Progenitor cell of endocrine pancreas (in vitro differentiated cells): ENCODE measurements around the gene SMAD6. TPM values are rescaled to one million over a fixed set of nuclear protein-coding genes. Genes with fewer than 3 reads are reported as not detected.

Experiments used
- DNase-seq: peaks from one replicate; pipeline ENCODE4 v3.0.0; 2021; ENCODE audit warnings: low spot score; ENCODE audit not compliant: unreplicated experiment
- H3K27ac Mint-ChIP-seq: 2 replicates; pipeline ENCODE4 v1.8.0; 2021; ENCODE audit warnings: mild to moderate bottlenecking, moderate library complexity, mixed read lengths
- H3K27me3 Mint-ChIP-seq: 2 replicates; pipeline ENCODE4 v1.8.0; 2021; ENCODE audit warnings: mixed read lengths
- H3K36me3 Mint-ChIP-seq: 2 replicates; pipeline ENCODE4 v1.8.0; 2022; ENCODE audit warnings: mixed read lengths; ENCODE audit not compliant: insufficient read depth
- H3K4me1 Mint-ChIP-seq: 2 replicates; pipeline ENCODE4 v1.8.0; 2021; ENCODE audit warnings: low read depth, mixed read lengths
- H3K4me3 Mint-ChIP-seq: 2 replicates; pipeline ENCODE4 v1.8.0; 2021; ENCODE audit warnings: low read depth, mild to moderate bottlenecking, moderate library complexity, mixed read lengths
- H3K9me3 Mint-ChIP-seq: 2 replicates; pipeline ENCODE4 v1.8.0; 2021; ENCODE audit warnings: low read depth, mixed read lengths
- total RNA-seq: library from RNA; stranded (reverse); gene quantifications from 2 replicates; pipeline ENCODE4 v1.2.1, GENCODE V29; 2021
- TF ChIP-seq, protein P1 (sequence below): fragments of 200-600 bp; sonication (generic); IDR thresholded peaks from one replicate; pipeline ENCODE4 v1.5.0; 2021; ENCODE audit warnings: antibody characterized with exemption, mild to moderate bottlenecking; ENCODE audit not compliant: unreplicated experiment

Gene SMAD6
- total RNA-seq, 1 donor from 2014 or later = 38.9 TPM

DNA sequence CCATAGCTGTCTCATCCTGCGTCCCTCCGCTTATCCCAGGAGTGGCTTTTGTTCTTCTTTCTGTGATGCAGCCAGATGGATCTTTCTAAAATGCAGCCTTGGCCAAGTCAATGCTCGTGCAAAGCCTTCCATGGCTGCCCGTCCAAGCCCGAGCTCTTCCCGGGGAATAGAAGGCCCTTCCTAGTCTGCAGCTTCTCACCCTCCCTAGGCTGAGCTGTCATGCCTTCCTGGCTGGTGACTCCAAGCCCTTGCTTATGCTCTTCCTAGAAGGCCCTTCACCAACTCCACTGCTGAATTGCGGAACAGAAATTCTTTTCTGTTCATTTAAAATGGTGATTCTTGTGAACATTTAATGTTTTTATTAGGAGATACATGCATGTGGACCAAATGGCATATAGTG lies 95.9 kb downstream of the SMAD6 start:
- Mint-ChIP-seq H3K27ac (no peak overlapping the region), H3K4me3 (no peak overlapping the region), H3K27me3 (peaks cover 5% of the 10 kb centered on the region), H3K36me3 (no peaks in the 10 kb centered on the region), H3K4me1 (peaks cover 8% of the 10 kb centered on the region), H3K9me3 (no peaks in the 10 kb centered on the region)
- DNase-seq = no peak
- TF ChIP-seq, protein P1, sequence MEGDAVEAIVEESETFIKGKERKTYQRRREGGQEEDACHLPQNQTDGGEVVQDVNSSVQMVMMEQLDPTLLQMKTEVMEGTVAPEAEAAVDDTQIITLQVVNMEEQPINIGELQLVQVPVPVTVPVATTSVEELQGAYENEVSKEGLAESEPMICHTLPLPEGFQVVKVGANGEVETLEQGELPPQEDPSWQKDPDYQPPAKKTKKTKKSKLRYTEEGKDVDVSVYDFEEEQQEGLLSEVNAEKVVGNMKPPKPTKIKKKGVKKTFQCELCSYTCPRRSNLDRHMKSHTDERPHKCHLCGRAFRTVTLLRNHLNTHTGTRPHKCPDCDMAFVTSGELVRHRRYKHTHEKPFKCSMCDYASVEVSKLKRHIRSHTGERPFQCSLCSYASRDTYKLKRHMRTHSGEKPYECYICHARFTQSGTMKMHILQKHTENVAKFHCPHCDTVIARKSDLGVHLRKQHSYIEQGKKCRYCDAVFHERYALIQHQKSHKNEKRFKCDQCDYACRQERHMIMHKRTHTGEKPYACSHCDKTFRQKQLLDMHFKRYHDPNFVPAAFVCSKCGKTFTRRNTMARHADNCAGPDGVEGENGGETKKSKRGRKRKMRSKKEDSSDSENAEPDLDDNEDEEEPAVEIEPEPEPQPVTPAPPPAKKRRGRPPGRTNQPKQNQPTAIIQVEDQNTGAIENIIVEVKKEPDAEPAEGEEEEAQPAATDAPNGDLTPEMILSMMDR = no peak

DNA sequence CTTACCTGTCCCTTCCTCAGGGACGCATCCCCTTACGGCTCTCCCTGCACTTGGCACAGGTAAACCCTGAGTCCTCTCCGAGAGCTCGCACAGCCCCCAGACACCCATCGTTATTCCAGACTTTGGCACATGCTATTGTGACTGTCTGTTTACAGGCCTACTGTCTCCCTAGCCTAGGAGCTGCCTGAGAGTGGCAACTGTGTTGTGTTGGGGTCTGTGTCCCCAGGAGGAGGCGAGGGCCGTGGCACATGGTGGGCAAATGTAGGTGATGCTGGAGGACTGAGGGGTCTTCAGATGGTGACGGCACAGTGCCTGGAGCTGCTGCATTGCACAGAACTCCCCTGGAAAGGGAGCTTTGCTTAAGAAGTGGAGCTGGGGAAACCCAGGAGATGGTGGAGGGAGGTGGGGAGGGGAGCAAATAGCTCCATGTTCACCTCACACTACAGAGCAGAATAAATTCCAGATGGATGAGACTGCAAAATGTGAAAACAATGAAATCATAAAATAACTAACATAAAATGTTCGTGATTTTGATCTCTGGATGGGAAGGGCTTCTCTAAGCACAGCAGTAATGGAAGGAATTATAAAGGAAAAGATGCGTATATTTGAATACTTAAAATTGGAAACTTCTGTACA lies 96.5 kb downstream of the SMAD6 start:
- H3K27ac Mint-ChIP-seq = no peak overlapping the region
- TF ChIP-seq, protein P1 = no peak
- H3K36me3 Mint-ChIP-seq = no peaks in the 10 kb centered on the region
- no peak overlapping the region for H3K4me3 Mint-ChIP-seq
- H3K4me1 Mint-ChIP-seq = peaks cover 11% of the 10 kb centered on the region
- peaks cover 5% of the 10 kb centered on the region for H3K27me3 Mint-ChIP-seq
- DNase-seq = no peak
- H3K9me3 Mint-ChIP-seq = no peaks in the 10 kb centered on the region

DNA sequence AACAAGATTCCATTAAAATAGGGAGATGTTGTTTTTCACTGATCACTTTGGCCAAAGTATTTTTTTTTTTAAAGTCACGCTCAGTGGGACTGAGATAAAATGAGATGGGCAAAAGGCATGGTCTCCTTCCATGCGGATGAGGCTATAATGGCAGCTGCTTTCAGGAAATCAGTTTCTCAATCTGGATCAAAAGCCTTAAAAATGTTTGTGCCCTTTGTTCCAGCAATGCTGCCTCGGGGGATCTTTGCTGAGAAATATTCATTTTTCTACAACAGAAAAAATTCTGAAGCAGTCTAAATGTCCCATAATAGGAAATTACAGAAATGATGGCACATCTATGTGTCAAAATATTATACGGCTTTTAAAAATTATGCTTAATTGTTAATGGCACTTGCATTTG lies 97.2 kb downstream of the SMAD6 start:
- H3K27ac Mint-ChIP-seq = no peak overlapping the region
- H3K27me3 Mint-ChIP-seq = peaks cover 5% of the 10 kb centered on the region
- H3K9me3 Mint-ChIP-seq = no peaks in the 10 kb centered on the region
- peaks cover 14% of the 10 kb centered on the region for H3K4me1 Mint-ChIP-seq
- TF ChIP-seq, protein P1 = no peak
- no peaks in the 10 kb centered on the region for H3K36me3 Mint-ChIP-seq
- H3K4me3 Mint-ChIP-seq = no peak overlapping the region
- no peak for DNase-seq

DNA sequence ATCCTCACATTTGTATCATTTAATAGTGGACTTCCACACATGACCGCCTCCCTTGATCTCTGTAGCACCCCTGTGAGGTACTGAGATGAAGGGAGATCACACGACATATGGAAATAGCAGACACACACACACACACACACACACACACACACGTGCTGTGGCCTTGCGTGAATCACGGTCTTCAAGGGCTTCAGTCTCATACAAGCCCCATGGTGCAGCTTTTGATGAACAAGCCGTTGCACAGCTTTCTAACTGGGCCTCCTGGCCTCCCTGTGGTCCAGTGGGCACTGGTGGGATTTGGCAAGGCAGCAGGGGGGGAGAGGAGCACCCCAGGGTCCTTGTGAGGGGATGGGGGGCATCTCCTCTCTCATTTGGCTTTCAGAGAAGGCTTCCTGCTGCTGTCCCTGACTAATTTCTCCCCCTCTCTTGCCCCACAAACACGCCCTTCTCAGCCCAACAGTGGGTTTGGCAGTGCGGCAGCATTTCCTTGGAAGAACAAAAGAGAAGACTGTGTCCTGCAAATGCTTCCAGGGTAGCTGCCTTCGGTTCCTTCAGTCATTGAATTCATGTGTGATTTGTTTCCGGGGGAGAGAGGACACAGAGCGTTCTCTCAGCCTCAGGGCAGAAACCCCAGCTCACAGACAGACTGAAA lies 98.7 kb downstream of the SMAD6 start:
- no peak for DNase-seq
- H3K27me3 Mint-ChIP-seq = peaks cover 5% of the 10 kb centered on the region
- H3K4me3 Mint-ChIP-seq = no peak overlapping the region
- H3K9me3 Mint-ChIP-seq = no peaks in the 10 kb centered on the region
- H3K36me3 Mint-ChIP-seq = no peaks in the 10 kb centered on the region
- H3K27ac Mint-ChIP-seq = no peak overlapping the region
- H3K4me1 Mint-ChIP-seq = peaks cover 14% of the 10 kb centered on the region
- TF ChIP-seq, protein P1 = no peak

DNA sequence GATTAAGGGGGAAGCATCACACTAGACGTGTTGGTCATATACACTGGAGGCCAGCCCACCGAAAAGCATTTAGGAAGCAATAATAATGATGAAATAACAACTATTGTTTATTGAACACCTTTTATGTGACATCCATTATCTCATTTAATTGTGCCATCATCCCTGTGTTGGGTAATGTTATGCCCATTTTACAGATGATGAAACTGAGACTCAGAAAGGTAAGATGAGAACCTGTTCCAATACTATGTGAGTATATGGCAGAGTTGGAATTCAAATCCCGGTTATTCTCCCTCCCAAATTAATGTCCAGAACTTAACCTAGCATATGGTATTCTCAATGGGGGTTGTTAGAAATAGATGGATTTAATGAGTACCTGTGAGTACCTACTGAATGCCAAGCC lies 99.2 kb downstream of the SMAD6 start:
- Mint-ChIP-seq H3K27ac (no peak overlapping the region), H3K4me3 (no peak overlapping the region), H3K9me3 (peaks cover 2% of the 10 kb centered on the region), H3K36me3 (no peaks in the 10 kb centered on the region), H3K27me3 (peaks cover 5% of the 10 kb centered on the region), H3K4me1 (peaks cover 14% of the 10 kb centered on the region)
- DNase-seq = no peak
- TF ChIP-seq, protein P1 = no peak
